Activated T-cell treated with anti-CD3 and anti-CD28 coated beads, Interleukin-2, amount 50 U/mL, for 72 hours (primary cell): ENCODE results near the gene TMEM140. TPM values are rescaled to one million over a fixed set of nuclear protein-coding genes. Genes with fewer than 3 reads are reported as not detected.
"Not testable (repeated sequence)": the region's sequence is repeated elsewhere in the genome, so short reads cannot be mapped to it uniquely, and the experiment has no call there.

Experiments used
- ATAC-seq, 2 donors: fragments of 150-1000 bp; cut with Tn5 transposase; replicated peaks in 1 of 2; 2 replicates each; pipeline ENCODE4 v1.10.0; 2021; ENCODE audit warnings: moderate library complexity in 2 of 2, mild to moderate bottlenecking in 1 of 2
- DNase-seq, 2 donors: peaks; one replicate each; pipeline ENCODE4 v3.0.0; 2021 to 2022; ENCODE audit warnings: mixed read lengths in 1 of 2
- H3K27ac Mint-ChIP-seq: one replicate; pipeline ENCODE4 v1.8.0; 2022; ENCODE audit warnings: mild to moderate bottlenecking, moderate library complexity, mixed read lengths
- H3K27me3 Mint-ChIP-seq: one replicate; pipeline ENCODE4 v1.8.0; 2022; ENCODE audit warnings: low read depth, mixed read lengths
- H3K36me3 Mint-ChIP-seq, 2 donors: one replicate each; pipeline ENCODE4 v1.8.0; 2022; ENCODE audit warnings: mixed read lengths in 2 of 2, mild to moderate bottlenecking in 1 of 2; ENCODE audit not compliant: insufficient read depth in 2 of 2
- H3K4me1 Mint-ChIP-seq: one replicate; pipeline ENCODE4 v1.8.0; 2022; ENCODE audit warnings: low read depth, mixed read lengths
- H3K4me3 Mint-ChIP-seq, 2 donors: one replicate each; pipeline ENCODE4 v1.8.0; 2022; ENCODE audit warnings: mild to moderate bottlenecking in 2 of 2, mixed read lengths in 2 of 2, moderate library complexity in 2 of 2
- H3K9me3 Mint-ChIP-seq, 2 donors: one replicate each; pipeline ENCODE4 v1.8.0; 2022; ENCODE audit warnings: mixed read lengths in 2 of 2
- total RNA-seq, 2 donors: library from RNA; stranded (reverse); gene quantifications; one replicate each; pipeline ENCODE4 v1.2.3, GENCODE V29; 2022

Gene TMEM140
- total RNA-seq, 2 donors from 2014 or later, result 26.4 to 37.0 TPM

DNA sequence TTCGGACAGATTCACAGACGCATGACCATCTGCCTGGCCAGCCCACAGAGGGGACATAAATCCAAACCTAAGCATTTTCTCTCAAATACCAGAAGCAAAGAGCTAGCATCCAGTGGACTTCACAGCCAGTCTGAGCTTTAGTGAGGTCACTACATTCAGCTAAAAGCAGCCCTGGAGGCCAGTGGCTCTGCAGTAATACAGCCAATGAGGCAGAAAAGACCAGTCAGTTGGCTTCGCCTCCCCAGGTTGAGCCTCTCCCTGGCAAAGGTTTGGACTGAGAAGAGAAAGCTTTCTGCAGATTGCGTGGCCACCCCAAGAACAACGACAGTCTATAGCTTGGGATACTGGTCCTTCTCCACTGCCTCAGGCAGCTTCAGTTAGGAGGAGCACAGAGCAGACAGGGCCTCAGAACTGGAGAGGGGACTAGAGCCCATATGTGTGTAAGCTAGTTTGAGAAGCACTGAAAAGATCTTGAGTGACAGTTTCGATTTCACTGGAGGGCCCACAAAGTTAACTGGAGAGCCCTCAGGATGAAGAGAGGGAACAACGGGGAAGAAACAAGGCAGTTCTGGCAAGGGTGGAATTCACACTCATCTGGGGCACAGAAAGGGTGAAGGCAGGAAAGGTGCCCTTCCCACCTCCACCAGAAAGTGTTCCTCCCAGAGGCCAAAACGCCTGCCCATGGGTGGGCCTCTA is 59.7 kb downstream of the TMEM140 start:
- Mint-ChIP-seq H3K27me3 (no peaks in the 10 kb centered on the region), H3K36me3 (peaks cover 1 to 11% of the 10 kb centered on the region in 2 donors), H3K9me3 (no peaks in the 10 kb centered on the region), H3K4me3 (peak overlapping the region in 1 of 2 donors; percentile 21), H3K4me1 (peaks cover 45% of the 10 kb centered on the region), H3K27ac (no peak overlapping the region)
- ATAC-seq (no peak), DNase-seq (no peak)

DNA sequence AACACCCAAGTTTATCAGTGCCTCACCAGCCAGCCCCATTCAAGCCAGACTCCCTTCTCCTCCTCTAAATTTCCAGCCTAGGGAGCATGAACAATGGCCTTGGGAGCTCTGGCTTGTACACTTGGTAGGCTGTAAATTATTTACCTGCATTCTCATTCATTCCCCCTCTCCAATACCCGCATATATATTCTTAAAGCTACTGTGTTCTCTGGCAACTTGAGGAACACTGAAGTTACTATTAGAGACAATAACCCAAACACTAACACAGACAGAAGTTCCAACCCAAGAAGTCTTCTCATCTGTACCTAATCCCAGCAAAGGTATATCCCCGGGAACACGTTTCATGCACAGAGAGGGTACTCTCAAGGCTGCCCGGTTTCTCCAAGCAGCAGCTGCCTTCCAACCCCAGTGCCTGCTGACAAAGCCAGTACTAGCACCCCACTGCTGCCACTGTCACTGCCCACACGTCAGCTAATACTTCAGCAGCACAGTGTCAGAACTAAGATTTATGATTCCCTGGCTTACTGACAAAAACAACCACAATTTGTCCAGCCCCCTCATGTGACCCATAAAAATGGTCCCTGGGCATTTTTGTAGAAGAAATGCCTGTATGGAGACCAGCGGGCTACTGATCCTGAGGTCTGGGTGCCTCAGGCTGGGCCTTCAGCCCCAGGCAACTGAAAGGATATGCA is 60.4 kb downstream of the TMEM140 start:
- H3K36me3 Mint-ChIP-seq, result peaks cover 1 to 11% of the 10 kb centered on the region in 2 donors
- no peaks in the 10 kb centered on the region for H3K9me3 Mint-ChIP-seq
- no peak overlapping the region for H3K27ac Mint-ChIP-seq

DNA sequence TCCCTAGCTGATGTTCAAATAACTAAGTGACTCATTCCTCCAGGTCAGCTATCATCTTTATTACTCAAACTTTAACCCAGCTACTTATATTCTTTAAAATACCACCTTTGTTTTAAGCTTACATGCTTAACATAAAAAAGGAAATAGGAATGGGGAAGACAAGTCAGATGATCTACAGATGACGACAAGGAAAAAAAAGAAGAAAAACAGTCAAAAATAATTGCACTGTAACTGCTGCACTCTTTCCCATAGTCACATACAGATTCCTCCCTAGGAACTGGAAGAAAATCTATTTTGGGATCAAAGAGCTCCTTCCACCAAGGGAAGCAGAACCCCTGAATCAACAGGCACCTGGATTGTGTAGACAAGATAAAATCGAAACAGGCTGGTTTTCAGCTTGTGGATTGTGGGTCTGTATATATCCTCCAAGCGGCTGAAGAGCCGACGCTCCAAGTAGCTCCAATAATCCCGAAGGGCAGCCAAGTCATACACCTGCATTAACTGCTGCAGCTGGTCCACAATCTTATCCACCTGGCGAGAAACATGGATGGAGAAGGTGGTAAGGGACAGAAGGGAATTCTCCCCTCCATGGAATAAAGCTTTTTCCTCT is 61.5 kb downstream of the TMEM140 start:
- no peak overlapping the region for H3K27ac Mint-ChIP-seq
- peaks cover 1 to 11% of the 10 kb centered on the region in 2 donors for H3K36me3 Mint-ChIP-seq
- ATAC-seq, result no peak
- H3K9me3 Mint-ChIP-seq, result no peaks in the 10 kb centered on the region
- H3K27me3 Mint-ChIP-seq, result no peaks in the 10 kb centered on the region
- H3K4me1 Mint-ChIP-seq, result peaks cover 29% of the 10 kb centered on the region
- DNase-seq, result no peak
- peak overlapping the region; percentile 27 to 40 for H3K4me3 Mint-ChIP-seq

More for the DNA sequence above, 60.4 kb downstream of the TMEM140 start:
- H3K4me1 Mint-ChIP-seq, result peaks cover 38% of the 10 kb centered on the region
- ATAC-seq (no peak), DNase-seq (no peak)
- peak overlapping the region in 1 of 2 donors; percentile 1 for H3K4me3 Mint-ChIP-seq
- H3K27me3 Mint-ChIP-seq, result no peaks in the 10 kb centered on the region

DNA sequence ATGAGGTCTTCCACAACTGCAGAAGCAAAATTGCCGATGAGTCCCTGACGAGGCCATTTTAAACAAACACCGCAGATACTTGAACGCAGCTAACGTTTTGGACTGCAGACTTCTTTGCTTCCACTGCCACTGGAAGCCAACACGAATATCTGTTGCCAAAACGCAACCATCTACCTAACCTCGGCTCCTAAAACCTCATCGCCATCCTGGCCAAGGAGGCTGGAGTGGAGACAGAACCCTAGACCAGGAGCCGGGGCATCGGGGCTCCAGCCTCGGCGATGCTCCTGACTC is 63.0 kb downstream of the TMEM140 start:
- H3K9me3 Mint-ChIP-seq, result no peaks in the 10 kb centered on the region
- no peaks in the 10 kb centered on the region for H3K27me3 Mint-ChIP-seq
- no peak for ATAC-seq
- H3K27ac Mint-ChIP-seq, result peak overlapping the region; percentile 77
- peak overlapping the region; percentile 87 to 96 for H3K4me3 Mint-ChIP-seq
- peaks cover 29% of the 10 kb centered on the region for H3K4me1 Mint-ChIP-seq
- no peak for DNase-seq
- H3K36me3 Mint-ChIP-seq, result peaks cover 1 to 3% of the 10 kb centered on the region in 2 donors

DNA sequence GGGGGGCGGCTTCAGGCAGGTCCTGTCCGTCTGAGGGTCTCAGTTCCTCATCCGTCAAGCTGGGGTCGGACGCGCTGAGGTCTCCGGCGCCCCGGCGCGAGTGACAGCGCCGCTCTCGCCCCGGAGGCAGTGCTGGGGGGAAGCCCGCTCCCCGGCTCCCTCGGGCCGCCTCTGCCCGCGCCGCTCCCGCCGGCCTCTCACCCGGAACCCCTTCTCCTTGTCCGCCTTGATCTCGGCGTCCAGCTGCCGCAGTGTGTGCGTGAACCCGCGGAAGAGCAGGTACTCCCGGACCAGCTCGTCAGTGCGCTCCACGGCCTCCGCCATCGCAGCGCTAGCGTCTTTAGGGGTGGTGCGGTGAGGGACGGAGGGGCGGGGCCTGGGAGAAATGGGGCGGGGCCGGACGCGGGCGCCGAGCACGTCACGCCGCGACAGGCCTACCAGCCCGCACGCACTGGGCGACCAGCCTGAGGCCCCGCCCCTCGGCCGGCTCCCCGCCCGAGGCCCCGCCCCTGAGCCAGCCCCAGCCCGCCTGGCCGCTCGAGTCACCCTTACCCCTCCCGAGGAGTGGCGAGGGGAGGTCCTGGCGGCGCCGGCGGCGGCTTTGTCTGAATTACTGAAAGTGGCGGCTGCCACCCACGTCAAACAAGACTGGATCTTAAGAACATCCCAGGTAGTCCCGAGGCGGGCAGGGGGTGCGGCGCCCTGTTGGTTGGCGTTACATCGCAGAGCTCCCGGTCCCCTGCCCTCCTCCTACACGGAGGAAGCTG is 63.5 kb downstream of the TMEM140 start, which contains the start of gene WDR91:
TSS of gene WDR91 (minus strand) at position 348 of the 767 bp plus-strand sequence. CDS start at position 324, 24 bp downstream.
- ATAC-seq, result peak; percentile 92 to 93
- H3K4me3 Mint-ChIP-seq, result peak within 1 kb of the TSS; percentile 87 to 96
- H3K4me1 Mint-ChIP-seq, result peaks cover 29% of the 10 kb centered on the region
- H3K36me3 Mint-ChIP-seq, result peaks cover under 1 to 1% of the 10 kb centered on the region in 2 donors
- DNase-seq, result peak; percentile 93 to 94
- no peaks in the 10 kb centered on the region for H3K9me3 Mint-ChIP-seq
- no peaks in the 10 kb centered on the region for H3K27me3 Mint-ChIP-seq
- peak within 1 kb of the TSS; percentile 85 for H3K27ac Mint-ChIP-seq

DNA sequence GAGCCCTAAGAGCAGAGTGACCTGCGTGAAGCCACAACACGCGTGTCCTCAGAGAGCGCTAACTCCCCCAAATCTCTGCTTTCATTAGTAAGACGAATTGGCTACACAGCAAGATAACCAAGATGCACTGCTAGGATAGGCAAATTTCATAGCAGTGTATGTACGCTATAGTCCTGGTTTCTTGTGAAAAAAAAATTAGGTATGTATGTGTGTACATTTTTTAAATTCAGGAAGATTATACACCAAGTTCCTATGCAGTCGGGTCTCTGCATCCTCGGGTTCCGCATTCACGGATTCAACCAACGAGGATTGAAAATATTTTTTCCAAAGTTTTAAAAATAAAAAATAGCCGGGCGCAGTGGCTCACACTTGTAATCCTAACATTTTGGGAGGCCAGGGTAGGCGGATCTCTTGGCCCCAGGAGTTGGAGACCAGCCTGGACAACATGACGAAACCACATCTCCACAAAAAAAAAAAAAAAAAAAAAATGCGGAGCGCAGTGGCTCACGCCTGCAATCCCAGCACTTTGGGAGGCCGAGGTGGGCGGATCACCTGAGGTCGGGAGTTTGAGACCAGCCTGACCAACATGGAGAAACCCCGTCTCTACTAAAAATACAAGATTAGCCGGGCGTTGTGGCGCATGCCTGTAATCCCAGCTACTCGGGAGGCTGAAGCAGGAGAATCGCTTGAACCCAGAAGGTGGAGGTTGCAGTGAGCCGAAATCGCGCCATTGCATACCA is 64.2 kb downstream of the TMEM140 start:
- DNase-seq, H3K9me3 Mint-ChIP-seq, H3K36me3 Mint-ChIP-seq, ATAC-seq, H3K27me3 Mint-ChIP-seq, H3K27ac Mint-ChIP-seq: not testable (repeated sequence)
- Mint-ChIP-seq H3K4me3 (peak overlapping the region; percentile 87 to 96), H3K4me1 (peaks cover 26% of the 10 kb centered on the region)

DNA sequence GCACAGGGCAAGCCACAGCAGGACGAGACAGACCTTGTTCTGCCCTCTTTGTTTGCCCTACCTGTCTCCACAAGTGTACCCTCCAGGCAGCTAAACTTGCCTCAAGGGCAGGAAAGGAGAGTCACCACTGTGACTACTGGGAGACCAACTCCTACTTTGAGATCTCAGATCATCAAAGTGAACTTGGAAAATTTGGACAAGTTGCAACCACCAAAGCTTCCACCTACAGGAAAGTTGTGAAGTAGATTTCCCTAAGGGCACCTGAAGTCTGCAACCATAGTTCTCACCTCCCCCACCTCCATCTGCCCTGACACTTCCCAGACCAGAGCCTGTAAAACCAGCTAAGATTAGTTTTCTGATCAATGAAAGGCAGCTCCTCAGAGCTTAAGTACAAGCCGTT is 66.0 kb downstream of the TMEM140 start:
- Mint-ChIP-seq H3K4me3 (no peak overlapping the region), H3K9me3 (no peaks in the 10 kb centered on the region), H3K36me3 (peaks cover 0 to 1% of the 10 kb centered on the region in 2 donors), H3K27me3 (no peaks in the 10 kb centered on the region), H3K27ac (no peak overlapping the region), H3K4me1 (peaks cover 9% of the 10 kb centered on the region)
- ATAC-seq, result no peak
- no peak for DNase-seq

DNA sequence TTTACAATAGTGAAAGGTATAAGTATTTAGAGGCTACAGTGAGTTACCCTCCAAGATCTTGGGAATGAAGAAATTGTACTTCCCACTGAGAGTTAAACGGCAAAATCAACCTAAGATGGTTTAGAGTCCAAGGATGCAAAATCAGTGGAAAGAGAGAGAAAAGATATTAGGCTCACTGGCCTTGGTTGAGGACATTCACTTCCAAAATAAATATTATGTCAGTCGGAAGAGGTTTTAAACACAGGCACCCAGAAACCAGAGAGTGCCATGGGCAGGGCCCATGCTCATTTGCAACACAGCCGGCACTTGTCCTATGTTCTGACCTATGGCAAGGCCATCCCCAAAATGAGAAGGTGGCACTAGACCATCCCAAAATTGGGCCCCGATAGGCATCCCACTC is 67.3 kb downstream of the TMEM140 start:
- no peak overlapping the region for H3K4me3 Mint-ChIP-seq
- no peak overlapping the region for H3K27ac Mint-ChIP-seq
- H3K9me3 Mint-ChIP-seq, result no peaks in the 10 kb centered on the region
- H3K27me3 Mint-ChIP-seq, result no peaks in the 10 kb centered on the region
- DNase-seq (no peak), ATAC-seq (no peak)
- H3K36me3 Mint-ChIP-seq, result peaks cover 0 to 1% of the 10 kb centered on the region in 2 donors
- H3K4me1 Mint-ChIP-seq, result peaks cover 3% of the 10 kb centered on the region

DNA sequence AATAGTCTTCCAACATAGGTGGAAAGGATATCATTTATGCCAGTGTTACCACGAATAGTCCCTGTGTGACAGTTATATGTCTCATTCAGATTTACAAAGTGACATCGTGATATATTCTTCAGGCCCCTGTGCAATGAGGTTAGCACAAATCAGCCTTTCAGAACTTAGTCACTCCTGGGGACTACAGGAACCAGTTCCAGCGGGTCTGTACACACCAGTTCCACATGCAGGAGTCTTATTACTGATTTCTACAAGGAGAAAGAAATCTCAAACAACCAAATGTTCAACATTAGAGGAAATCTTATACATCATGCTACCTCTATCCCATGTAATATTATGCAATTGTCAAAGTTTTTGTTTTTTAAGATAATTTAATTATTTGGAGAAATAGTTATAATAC is 67.8 kb downstream of the TMEM140 start:
- H3K4me3 Mint-ChIP-seq, result no peak overlapping the region
- no peak overlapping the region for H3K27ac Mint-ChIP-seq
- DNase-seq, result no peak
- no peak for ATAC-seq
- H3K9me3 Mint-ChIP-seq, result no peaks in the 10 kb centered on the region
- H3K4me1 Mint-ChIP-seq, result no peaks in the 10 kb centered on the region
- no peaks in the 10 kb centered on the region for H3K27me3 Mint-ChIP-seq
- peaks cover 0 to 1% of the 10 kb centered on the region in 2 donors for H3K36me3 Mint-ChIP-seq

Other genes starting within 250 kb of the TMEM140 start
- gene AGBL3, start 161.6 kb upstream of the TMEM140 start, total RNA-seq, result 1 to 10 TPM; 2.4 to 3.8 TPM
- 10 to 100 TPM; 33.4 to 44.5 TPM for gene CYREN, start 22.6 kb downstream of the TMEM140 start, total RNA-seq
- gene WDR91, start 63.5 kb downstream of the TMEM140 start, total RNA-seq, result 10 to 100 TPM; 21.5 to 27.1 TPM
- gene STRA8, start 85.8 kb downstream of the TMEM140 start, total RNA-seq, result not detected